Measurements from ENCODE around the gene TPM4.

GRCh38 chr19:16143399-16144215 lies 67.3 kb downstream of the TPM4 start, which contains the start of gene HSH2D:
- TF ChIP-seq BHLHE40 (IDR thresholded peaks at IDR 0.05; ENCODE audit: borderline replicate concordance) (no peak), FOXA1 (IDR thresholded peaks at IDR 0.05) (no peak), ZNF384 (IDR thresholded peaks at IDR 0.05) (no peak), NFRKB (IDR thresholded peaks at IDR 0.05) (no peak), ARNT (IDR thresholded peaks at IDR 0.05) (no peak), ELF4 (IDR thresholded peaks at IDR 0.05) (no peak), CTBP1 (IDR thresholded peaks at IDR 0.05; ENCODE audit: borderline replicate concordance) (no peak), PKNOX1 (IDR thresholded peaks at IDR 0.05) (no peak), SP1 (IDR thresholded peaks at IDR 0.05) (no peak)

All from HEK293T (cell line).